ENCODE measurements around the gene ARL15. TPM values are rescaled to one million over a fixed set of nuclear protein-coding genes. Genes with fewer than 3 reads are reported as not detected.

ARL15 gene
- total RNA-seq, 1 experiment from 2014 or later: 0.50 TPM

GRCh38 chr5:54212331-54212730, 98.0 kb downstream of the ARL15 start:
- Histone ChIP-seq H2AFZ (no peak overlapping the region), H3F3A (ENCODE audit: insufficient read depth, low read depth) (no peaks in the 10 kb centered on the region), H3K27me3 (ENCODE audit: insufficient read depth, low read depth) (no peaks in the 10 kb centered on the region), H3K9me3 (ENCODE audit: insufficient read depth, low read depth) (no peaks in the 10 kb centered on the region), H3K4me1 (replicated peaks; ENCODE audit: insufficient read depth) (no peaks in the 10 kb centered on the region), H3K79me2 (ENCODE audit: low read depth) (no peaks in the 10 kb centered on the region), H3K36me3 (ENCODE audit: low read depth) (no peaks in the 10 kb centered on the region), H3K4me2 (no peak overlapping the region), H4K20me1 (ENCODE audit: insufficient read depth) (no peaks in the 10 kb centered on the region), H3K4me3 (no peak overlapping the region), H3K9me2 (ENCODE audit: insufficient read depth) (no peaks in the 10 kb centered on the region), H3K27ac (no peak overlapping the region)
- intact Hi-C loops (cut with micrococcal nuclease; ENCODE audit: unreplicated experiment): no loop called here
- no TSS peak for BruUV-seq (replicated peaks)
- ChIA-PET CTCF (no interaction called here), POLR2A (ENCODE audit: unreplicated experiment) (no interaction called here)
- DNase-seq: no peak
- no peak for TF ChIP-seq EZH2 (IDR thresholded peaks at IDR 0.05; ENCODE audit: low read depth)
- no peak for TF ChIP-seq CTCF (conservative IDR thresholded peaks at IDR 0.05)

DNA sequence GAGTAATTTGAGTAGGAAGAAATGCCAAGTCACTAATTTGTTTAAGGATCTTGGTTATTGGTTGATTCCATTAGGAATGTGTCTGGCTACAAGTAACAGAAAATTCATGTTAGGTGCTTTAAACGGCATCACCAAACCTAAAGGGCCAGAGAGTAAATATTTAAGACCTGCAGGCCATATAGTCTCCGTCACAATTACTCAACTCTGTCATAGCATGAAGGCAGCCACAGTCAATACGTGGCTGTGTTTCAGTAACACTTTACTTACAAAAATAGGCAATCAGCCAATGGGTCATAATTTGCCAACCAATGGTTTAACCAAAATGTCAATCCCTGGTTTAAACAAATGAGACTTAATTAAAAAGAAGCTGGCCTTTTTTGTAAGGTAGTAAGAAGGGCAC, 98.5 kb downstream of the ARL15 start:
- Histone ChIP-seq H3K36me3 (ENCODE audit: low read depth) (no peaks in the 10 kb centered on the region), H4K20me1 (ENCODE audit: insufficient read depth) (no peaks in the 10 kb centered on the region), H2AFZ (no peak overlapping the region), H3K27ac (no peak overlapping the region), H3F3A (ENCODE audit: insufficient read depth, low read depth) (no peaks in the 10 kb centered on the region), H3K79me2 (ENCODE audit: low read depth) (no peaks in the 10 kb centered on the region), H3K4me3 (no peak overlapping the region), H3K4me2 (no peak overlapping the region), H3K4me1 (replicated peaks; ENCODE audit: insufficient read depth) (no peaks in the 10 kb centered on the region), H3K9me3 (ENCODE audit: insufficient read depth, low read depth) (no peaks in the 10 kb centered on the region), H3K9me2 (ENCODE audit: insufficient read depth) (no peaks in the 10 kb centered on the region), H3K27me3 (ENCODE audit: insufficient read depth, low read depth) (no peaks in the 10 kb centered on the region)
- BruUV-seq (replicated peaks): no TSS peak
- no peak for TF ChIP-seq CTCF (conservative IDR thresholded peaks at IDR 0.05)
- TF ChIP-seq EZH2 (IDR thresholded peaks at IDR 0.05; ENCODE audit: low read depth): no peak
- ChIA-PET CTCF (no interaction called here), POLR2A (ENCODE audit: unreplicated experiment) (no interaction called here)
- DNase-seq: no peak
- intact Hi-C loops (cut with micrococcal nuclease; ENCODE audit: unreplicated experiment): no loop called here

DNA sequence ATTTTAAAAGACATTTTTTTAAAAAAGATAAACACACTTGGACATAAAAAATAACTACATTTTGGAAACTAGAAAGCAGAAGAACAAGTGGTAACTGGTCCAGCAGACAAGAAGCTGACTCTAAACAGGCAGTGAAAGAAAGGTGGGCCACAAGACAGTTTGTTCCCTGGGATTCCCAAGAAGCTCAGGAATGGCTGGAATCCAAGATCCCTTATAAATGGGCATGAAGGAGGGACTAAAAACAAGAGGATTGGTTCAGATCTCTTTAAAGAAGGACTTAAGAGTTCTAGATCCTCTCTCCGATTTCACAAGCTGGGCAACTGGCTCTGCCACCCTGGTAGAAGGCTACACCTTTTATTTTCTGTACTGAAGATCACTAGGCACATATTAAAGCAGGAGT, 102.8 kb downstream of the ARL15 start:
- no peak overlapping the region for H2AFZ ChIP-seq
- H3K9me3 ChIP-seq (ENCODE audit: insufficient read depth, low read depth): no peaks in the 10 kb centered on the region
- no peak for TF ChIP-seq CTCF (conservative IDR thresholded peaks at IDR 0.05)
- BruUV-seq (replicated peaks): no TSS peak
- no peaks in the 10 kb centered on the region for H3F3A ChIP-seq (ENCODE audit: insufficient read depth, low read depth)
- H3K4me1 ChIP-seq (replicated peaks; ENCODE audit: insufficient read depth): no peaks in the 10 kb centered on the region
- H4K20me1 ChIP-seq (ENCODE audit: insufficient read depth): no peaks in the 10 kb centered on the region
- no peaks in the 10 kb centered on the region for H3K36me3 ChIP-seq (ENCODE audit: low read depth)
- no peaks in the 10 kb centered on the region for H3K27me3 ChIP-seq (ENCODE audit: insufficient read depth, low read depth)
- no peaks in the 10 kb centered on the region; the same call in 1 of the 2 replicates for H3K9me2 ChIP-seq (ENCODE audit: insufficient read depth)
- H3K4me2 ChIP-seq: no peak overlapping the region
- ChIA-PET POLR2A (ENCODE audit: unreplicated experiment) (no interaction called here), CTCF (no interaction called here)
- H3K79me2 ChIP-seq (ENCODE audit: low read depth): no peaks in the 10 kb centered on the region
- no peak overlapping the region for H3K27ac ChIP-seq
- no peak overlapping the region for H3K4me3 ChIP-seq
- intact Hi-C loops (cut with micrococcal nuclease; ENCODE audit: unreplicated experiment): no loop called here
- DNase-seq: no peak
